HepG2 (cell line): Measurements from ENCODE around the gene THRB.

ENCODE experiments used
- ZNF263 ChIP-seq: sonication (generic); formaldehyde crosslinking; IDR thresholded peaks from 2 replicates; pipeline ENCODE4 v1.4.0; 2020; ENCODE audit warnings: missing genetic modification reagents
- ZNF558 ChIP-seq: sonication (generic); formaldehyde crosslinking; IDR thresholded peaks from 2 replicates; pipeline ENCODE4 v1.9.0; 2022; ENCODE audit warnings: mild to moderate bottlenecking, missing genetic modification reagents, borderline replicate concordance
- TF ChIP-seq, protein P1 (sequence below): conservative IDR thresholded peaks from 2 replicates; pipeline ENCODE4 v1.6.1; 2018; ENCODE audit warnings: missing genetic modification reagents
- TF ChIP-seq, protein P2 (sequence below): IDR thresholded peaks from 2 replicates; pipeline ENCODE4 v1.6.1; 2016; ENCODE audit warnings: missing biosample characterization, missing genetic modification reagents, low read depth

DNA sequence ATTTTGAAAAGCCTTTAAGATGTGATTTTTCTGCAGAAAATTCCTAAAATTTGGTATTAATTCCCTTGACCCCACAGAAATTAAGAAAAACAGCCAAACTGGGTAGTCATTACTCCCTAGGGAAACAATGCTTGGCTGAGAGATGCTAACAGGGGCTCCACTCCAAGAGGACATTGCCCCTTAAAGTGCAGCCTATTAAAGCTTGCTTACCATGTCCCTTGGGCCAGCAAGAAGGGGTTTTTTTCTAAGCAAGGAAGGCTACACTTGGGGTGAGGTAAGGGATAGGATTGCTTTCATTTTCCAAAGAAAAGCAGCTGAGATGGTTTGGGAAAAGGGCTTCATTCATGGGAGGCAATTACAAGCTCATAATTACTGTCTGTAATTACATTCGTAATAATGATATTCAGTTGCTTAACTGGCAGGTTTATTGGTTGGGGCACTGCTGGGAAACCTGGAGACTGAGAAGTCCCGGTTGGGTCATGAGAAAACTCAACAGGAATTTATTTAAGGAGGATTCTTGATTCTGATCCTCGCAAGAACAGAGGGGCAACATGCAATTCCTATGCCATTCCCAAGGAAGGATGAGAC lies 302.1 kb downstream of the THRB start:
- TF ChIP-seq ZNF558 (no peak), ZNF263 (CRISPR knock-in tag) (no peak)
- TF ChIP-seq, protein P1, sequence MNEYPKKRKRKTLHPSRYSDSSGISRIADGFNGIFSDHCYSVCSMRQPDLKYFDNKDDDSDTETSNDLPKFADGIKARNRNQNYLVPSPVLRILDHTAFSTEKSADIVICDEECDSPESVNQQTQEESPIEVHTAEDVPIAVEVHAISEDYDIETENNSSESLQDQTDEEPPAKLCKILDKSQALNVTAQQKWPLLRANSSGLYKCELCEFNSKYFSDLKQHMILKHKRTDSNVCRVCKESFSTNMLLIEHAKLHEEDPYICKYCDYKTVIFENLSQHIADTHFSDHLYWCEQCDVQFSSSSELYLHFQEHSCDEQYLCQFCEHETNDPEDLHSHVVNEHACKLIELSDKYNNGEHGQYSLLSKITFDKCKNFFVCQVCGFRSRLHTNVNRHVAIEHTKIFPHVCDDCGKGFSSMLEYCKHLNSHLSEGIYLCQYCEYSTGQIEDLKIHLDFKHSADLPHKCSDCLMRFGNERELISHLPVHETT (CRISPR knock-in tag) = no peak
- TF ChIP-seq, protein P2, sequence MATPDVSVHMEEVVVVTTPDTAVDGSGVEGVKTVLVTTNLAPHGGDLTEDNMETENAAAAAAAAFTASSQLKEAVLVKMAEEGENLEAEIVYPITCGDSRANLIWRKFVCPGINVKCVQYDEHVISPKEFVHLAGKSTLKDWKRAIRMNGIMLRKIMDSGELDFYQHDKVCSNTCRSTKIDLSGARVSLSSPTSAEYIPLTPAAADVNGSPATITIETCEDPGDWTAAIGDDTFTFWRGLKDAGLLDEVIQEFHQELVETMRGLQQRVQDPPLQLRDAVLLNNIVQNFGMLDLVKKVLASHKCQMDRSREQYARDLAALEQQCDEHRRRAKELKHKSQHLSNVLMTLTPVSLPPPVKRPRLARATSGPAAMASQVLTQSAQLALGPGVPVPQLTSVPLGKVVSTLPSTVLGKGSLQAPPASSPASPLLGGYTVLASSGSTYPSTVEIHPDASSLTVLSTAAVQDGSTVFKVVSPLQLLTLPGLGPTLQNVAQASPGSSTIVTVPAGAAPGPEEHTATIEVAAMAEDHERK (CRISPR knock-in tag) = no peak
